C4-2B (cell line): Measurements from ENCODE around the gene RBFOX1.

Experiments used
- ZFX ChIP-seq: fragments of 450-650 bp; IDR thresholded peaks from 2 replicates; pipeline ENCODE4 v1.6.1; 2017
- TF ChIP-seq, protein P1 (sequence below): fragments of 450-650 bp; conservative IDR thresholded peaks from 2 replicates; pipeline ENCODE4 v1.5.1; 2017; ENCODE audit warnings: mild to moderate bottlenecking

DNA sequence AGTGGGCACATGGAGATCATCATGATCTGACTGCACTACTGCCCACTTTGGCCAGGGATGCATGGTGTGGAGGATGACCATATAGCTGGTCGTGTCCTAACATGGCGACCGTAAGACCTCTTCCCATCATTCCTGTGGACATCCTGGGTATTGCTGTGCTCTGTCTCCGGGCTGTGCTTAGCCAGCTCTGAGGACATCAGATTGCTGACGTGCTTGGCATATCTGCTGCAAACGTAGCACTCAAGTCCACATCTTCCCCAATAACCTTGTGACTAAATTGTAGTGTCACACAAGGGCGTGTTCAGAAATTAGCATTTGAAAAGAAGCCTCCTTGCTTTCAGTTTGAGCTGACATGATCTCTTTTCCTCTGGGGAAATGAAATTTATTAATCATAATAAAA, 373.2 kb downstream of the RBFOX1 start:
- TF ChIP-seq, protein P1, sequence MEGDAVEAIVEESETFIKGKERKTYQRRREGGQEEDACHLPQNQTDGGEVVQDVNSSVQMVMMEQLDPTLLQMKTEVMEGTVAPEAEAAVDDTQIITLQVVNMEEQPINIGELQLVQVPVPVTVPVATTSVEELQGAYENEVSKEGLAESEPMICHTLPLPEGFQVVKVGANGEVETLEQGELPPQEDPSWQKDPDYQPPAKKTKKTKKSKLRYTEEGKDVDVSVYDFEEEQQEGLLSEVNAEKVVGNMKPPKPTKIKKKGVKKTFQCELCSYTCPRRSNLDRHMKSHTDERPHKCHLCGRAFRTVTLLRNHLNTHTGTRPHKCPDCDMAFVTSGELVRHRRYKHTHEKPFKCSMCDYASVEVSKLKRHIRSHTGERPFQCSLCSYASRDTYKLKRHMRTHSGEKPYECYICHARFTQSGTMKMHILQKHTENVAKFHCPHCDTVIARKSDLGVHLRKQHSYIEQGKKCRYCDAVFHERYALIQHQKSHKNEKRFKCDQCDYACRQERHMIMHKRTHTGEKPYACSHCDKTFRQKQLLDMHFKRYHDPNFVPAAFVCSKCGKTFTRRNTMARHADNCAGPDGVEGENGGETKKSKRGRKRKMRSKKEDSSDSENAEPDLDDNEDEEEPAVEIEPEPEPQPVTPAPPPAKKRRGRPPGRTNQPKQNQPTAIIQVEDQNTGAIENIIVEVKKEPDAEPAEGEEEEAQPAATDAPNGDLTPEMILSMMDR: no peak
- TF ChIP-seq ZFX: no peak
